Body of pancreas (tissue), 4 donors: ENCODE data around the gene CHST10. TPM values are rescaled to one million over a fixed set of nuclear protein-coding genes. Genes with fewer than 3 reads are reported as not detected.
"Not testable (repeated sequence)": the region's sequence is repeated elsewhere in the genome, so short reads cannot be mapped to it uniquely, and the experiment has no call there.

Experiments used
- ATAC-seq: fragments of 150-250 bp; one replicate; pipeline ENCODE4 v1.9.1; 2016
- DNase-seq, 4 donors: peaks; one replicate each; pipeline ENCODE4 v3.0.0-alpha.2; 2019
- H3K27ac ChIP-seq, 4 donors: fragments of 200-600 bp; sonication (generic); 1 replicate in 3 of 4; 2 replicates in 1 of 4; pipeline versions ENCODE4 v1.5.1 to v1.6.1; 2016 to 2019; ENCODE audit warnings: mild to moderate bottlenecking in 1 of 4, mixed read lengths in 1 of 4, moderate library complexity in 1 of 4
- H3K27me3 ChIP-seq, 2 donors: fragments of 200-600 bp; sonication (generic); one replicate each; pipeline ENCODE4 v1.6.0; 2016; ENCODE audit warnings: mild to moderate bottlenecking in 1 of 2
- H3K36me3 ChIP-seq, 2 donors: fragments of 200-600 bp; sonication (generic); replicated peaks in 1 of 2; 2 replicates each; pipeline ENCODE4 v1.5.1; 2016; ENCODE audit warnings: low read depth in 2 of 2; ENCODE audit not compliant: insufficient read depth in 1 of 2
- H3K4me1 ChIP-seq: fragments of 200-600 bp; sonication (generic); one replicate; pipeline ENCODE4 v1.6.0; 2016
- H3K4me3 ChIP-seq, 2 donors: fragments of 200-600 bp; sonication (generic); 1 replicate in 1 of 2; 2 replicates in 1 of 2; pipeline ENCODE4 v1.5.1; 2016 to 2019
- H3K9me3 ChIP-seq, 3 donors: fragments of 200-600 bp; sonication (generic); 1 replicate in 2 of 3; 2 replicates in 1 of 3; pipeline ENCODE4 v1.5.1; 2016
- CTCF ChIP-seq, 7 experiments: fragments of 450-650 bp in 4 of 7; fragments of 200-600 bp in 3 of 7; sonication (generic) in 3 of 7; IDR thresholded peaks; one replicate each; pipeline ENCODE4 v1.5.1; 2016 to 2019; ENCODE audit warnings: antibody characterized with exemption in 7 of 7
- POLR2A ChIP-seq, 3 donors: fragments of 450-650 bp; IDR thresholded peaks; one replicate each; pipeline ENCODE4 v1.6.1; 2016; ENCODE audit warnings: antibody characterized with exemption in 3 of 3, mild to moderate bottlenecking in 2 of 3
- WGBS, 2 donors: methylation state at CpG; one replicate each; pipeline ENCODE4 v1.1.5; 2017; 5-methylcytosine and 5-hydroxymethylcytosine counted together
- intact Hi-C: fragments of 100-400 bp; cut with DNase I; formaldehyde crosslinking; loops from one replicate; pipeline ENCODE4 v1.15.1; 2023
- total RNA-seq, 2 donors: library from RNA; depleted of rRNA; stranded (reverse); fragments of >200 nt; gene quantifications; one replicate each; pipeline ENCODE4 v1.1.0, GENCODE V29; 2016

CHST10 gene
- 10 to 100 TPM in 1 of 2 donors, 1 to 10 TPM in 1; 2.3 to 13.0 TPM for total RNA-seq

- intact Hi-C loops: no loop called here
- TF ChIP-seq POLR2A (IDR thresholded peaks at IDR 0.05): peak; percentile 6 to 42 (median 11)
- no peak for TF ChIP-seq CTCF (IDR thresholded peaks at IDR 0.05)
- peak within 1 kb of the TSS; percentile 46 to 61 for H3K4me3 ChIP-seq
- H3K36me3 ChIP-seq: no peaks in the 10 kb centered on the region
- WGBS, 2 donors: 0% methylated on average over 14 to 84 of the region's 88 CpGs
- H3K27ac ChIP-seq: peak within 1 kb of the TSS in 3 of 4 donors; percentile 32 to 68 (median 62)
- ATAC-seq: peak; percentile 85
- peak; percentile 45 to 69 (median 53) for DNase-seq
- H3K4me1 ChIP-seq: peaks cover 13% of the 10 kb centered on the region
- no peaks in the 10 kb centered on the region for H3K9me3 ChIP-seq
- no peaks in the 10 kb centered on the region for H3K27me3 ChIP-seq
Measured at GRCh38 chr2:100416935-100417710, at the start of gene CHST10. CHST10 (minus strand) TSS chr2:100417668; CDS start chr2:100406675, 10,993 bp downstream.

GRCh38 chr2:100460904-100461530, 43.5 kb upstream of the CHST10 start:
- intact Hi-C loops: no loop called here
- DNase-seq (no peak), ATAC-seq (no peak)
- 47 to 58% methylated on average over 1 of the region's 1 CpG for WGBS, 2 donors
- H3K27ac ChIP-seq: no peak overlapping the region
- TF ChIP-seq CTCF (IDR thresholded peaks at IDR 0.05): no peak
- no peak for TF ChIP-seq POLR2A (IDR thresholded peaks at IDR 0.05)
- no peak overlapping the region for H3K4me3 ChIP-seq
- H3K27me3 ChIP-seq: no peaks in the 10 kb centered on the region
- H3K9me3 ChIP-seq: no peaks in the 10 kb centered on the region
- no peaks in the 10 kb centered on the region for H3K36me3 ChIP-seq
- H3K4me1 ChIP-seq: no peaks in the 10 kb centered on the region

GRCh38 chr2:100456357-100456756, 38.9 kb upstream of the CHST10 start:
- DNase-seq, intact Hi-C loops, ATAC-seq, H3K4me3 ChIP-seq, H3K27ac ChIP-seq, H3K9me3 ChIP-seq, H3K4me1 ChIP-seq, H3K36me3 ChIP-seq, H3K27me3 ChIP-seq: not testable (repeated sequence)

GRCh38 chr2:100453853-100454252, 36.4 kb upstream of the CHST10 start:
- no peak overlapping the region for H3K27ac ChIP-seq
- no peak for DNase-seq
- no peak overlapping the region for H3K4me3 ChIP-seq
- H3K27me3 ChIP-seq: no peaks in the 10 kb centered on the region
- no peaks in the 10 kb centered on the region for H3K36me3 ChIP-seq
- ATAC-seq: no peak
- no peaks in the 10 kb centered on the region for H3K9me3 ChIP-seq
- intact Hi-C loops: no loop called here
- no peaks in the 10 kb centered on the region for H3K4me1 ChIP-seq
- TF ChIP-seq CTCF (IDR thresholded peaks at IDR 0.05) (no peak), POLR2A (IDR thresholded peaks at IDR 0.05) (no peak)
- 68 to 72% methylated on average over 4 of the region's 4 CpGs for WGBS, 2 donors

- H3K4me3 ChIP-seq: no peak overlapping the region
- H3K27ac ChIP-seq: no peak overlapping the region
- TF ChIP-seq CTCF (IDR thresholded peaks at IDR 0.05) (no peak), POLR2A (IDR thresholded peaks at IDR 0.05) (no peak)
- intact Hi-C loops: no loop called here
- no peak for ATAC-seq
- no peaks in the 10 kb centered on the region for H3K36me3 ChIP-seq
- H3K9me3 ChIP-seq: no peaks in the 10 kb centered on the region
- H3K27me3 ChIP-seq: no peaks in the 10 kb centered on the region
- H3K4me1 ChIP-seq: no peaks in the 10 kb centered on the region
- no peak for DNase-seq
Measured at GRCh38 chr2:100451734-100452133, 34.3 kb upstream of the CHST10 start.
